ENCODE results near the gene HEXA.

GRCh38 chr15:72369964-72370363 is 5.8 kb downstream of the HEXA start:
- TF ChIP-seq POLR2AphosphoS5 (IDR thresholded peaks at IDR 0.05; ENCODE audit: low read depth, low read length) (no peak), CTCF (IDR thresholded peaks at IDR 0.05) (no peak), SIN3A (IDR thresholded peaks at IDR 0.05; ENCODE audit: borderline replicate concordance, insufficient read depth, low read depth, low read length) (no peak), REST (IDR thresholded peaks at IDR 0.05; ENCODE audit: insufficient read depth in 1 of 2, low read depth in 2 of 2, low read length in 1 of 2) (no peak), TCF7L2 (IDR thresholded peaks at IDR 0.05; ENCODE audit: low read depth, low read length) (no peak)

Data from Panc1 (cell line).